PC-9 (cell line): ENCODE results near the gene REEP5.

Experiments
- CTCF ChIP-seq: fragments of 200-600 bp; sonication (generic); conservative IDR thresholded peaks from 2 replicates; pipeline ENCODE4 v1.6.1; 2017; ENCODE audit warnings: mixed run types, antibody characterized with exemption, mild to moderate bottlenecking, moderate library complexity
- EZH2 ChIP-seq: fragments of 200-600 bp; sonication (generic); IDR thresholded peaks from 2 replicates; pipeline ENCODE4 v1.8.0; 2017; ENCODE audit warnings: antibody characterized with exemption, low read depth

- TF ChIP-seq EZH2 (no peak), CTCF (no peak)
Measured at GRCh38 chr5:112857866-112858265, 64.2 kb downstream of the REEP5 start.
